Measurements from ENCODE around the gene ELP4. TPM values are rescaled to one million over a fixed set of nuclear protein-coding genes. Genes with fewer than 3 reads are reported as not detected.

Gene ELP4
- total and polyA plus RNA-seq, 9 of the 15 experiments (the other 6 are each of a cell fraction or from before 2014, with no cell fraction given): 24.1 to 60.3 (median 38.7) TPM

GRCh38 chr11:31817621-31818424 is 308.3 kb downstream of the ELP4 start:
- DNase-seq (ENCODE audit: extremely low read depth in 1 of 4, low spot score in 3 of 4) (no peak), ATAC-seq (no peak), FAIRE-seq (no peak)
- Histone ChIP-seq H4K20me1 (replicated peaks; ENCODE audit: control insufficient read depth, insufficient read depth, low read length) (no peaks in the 10 kb centered on the region), H3K4me1 (replicated peaks in 1 of 2; ENCODE audit: control insufficient read depth in 2 of 2, insufficient read depth in 2 of 2, low read length in 2 of 2) (peaks cover 0 to 45% of the 10 kb centered on the region in 2 experiments; a peak in 3 of 5 replicates), H3K36me3 (ENCODE audit: control insufficient read depth, insufficient read depth, low read length) (no peaks in the 10 kb centered on the region), H3K4me2 (ENCODE audit: insufficient read depth, low read length) (no peak overlapping the region), H3K27me3 (ENCODE audit: control insufficient read depth in 2 of 2, insufficient read depth in 2 of 2, low read length in 2 of 2) (peaks cover 32 to 67% of the 10 kb centered on the region in 2 experiments), H3K79me2 (ENCODE audit: control insufficient read depth, insufficient read depth, low read length) (no peaks in the 10 kb centered on the region), H3K9me3 (replicated peaks; ENCODE audit: control insufficient read depth, insufficient read depth, low read depth, low read length) (no peaks in the 10 kb centered on the region), H3K9me1 (ENCODE audit: control insufficient read depth, insufficient read depth, low read length) (no peaks in the 10 kb centered on the region), H3K9ac (ENCODE audit: insufficient read depth in 1 of 2, low read depth in 2 of 2, low read length in 2 of 2) (no peak overlapping the region), H3K4me3 (no peak overlapping the region; the same call in 1 of the 2 replicates), H2AFZ (ENCODE audit: low read depth, low read length) (no peak overlapping the region), H3K27ac (ENCODE audit: extremely low read depth, low read depth, low read length) (no peak overlapping the region)
- intact Hi-C loops (cut with micrococcal nuclease): loop anchor here (5.0 to 10.0 kb wide), 2 partner anchors 313 to 421 kb away; partner anchors contain the start of genes ELP4 and IMMP1L
- ChIA-PET POLR2A (interaction anchor here (0.6 to 1.0 kb wide), 2 partner anchors 36 to 38 kb away, joined by 3 read pairs; no protein-coding TSS in a partner anchor), CTCF (ENCODE audit: low intra/inter-chr PET ratio) (no interaction called here)
- BruUV-seq (replicated peaks): no TSS peak
- WGBS (ENCODE audit: insufficient coverage, low coverage, missing lambda C conversion rate): 62% methylated on average over 43 of the region's 58 CpGs
- in situ Hi-C loops (cut with MboI): no loop called here
- TF ChIP-seq RBM14 (IDR thresholded peaks at IDR 0.05; ENCODE audit: borderline replicate concordance, insufficient read depth, low read depth, low read length): no peak
- TF ChIP-seq SRSF7 (optimal IDR thresholded peaks at IDR 0.05; ENCODE audit: low read depth, low read length): no peak
- no peak for TF ChIP-seq MTA3 (IDR thresholded peaks at IDR 0.05; ENCODE audit: borderline replicate concordance)
- no peak for TF ChIP-seq JUNB (CRISPR knock-in tag; conservative IDR thresholded peaks at IDR 0.05)
- TF ChIP-seq PTRF (tag; IDR thresholded peaks at IDR 0.05): no peak
- TF ChIP-seq, protein P1, sequence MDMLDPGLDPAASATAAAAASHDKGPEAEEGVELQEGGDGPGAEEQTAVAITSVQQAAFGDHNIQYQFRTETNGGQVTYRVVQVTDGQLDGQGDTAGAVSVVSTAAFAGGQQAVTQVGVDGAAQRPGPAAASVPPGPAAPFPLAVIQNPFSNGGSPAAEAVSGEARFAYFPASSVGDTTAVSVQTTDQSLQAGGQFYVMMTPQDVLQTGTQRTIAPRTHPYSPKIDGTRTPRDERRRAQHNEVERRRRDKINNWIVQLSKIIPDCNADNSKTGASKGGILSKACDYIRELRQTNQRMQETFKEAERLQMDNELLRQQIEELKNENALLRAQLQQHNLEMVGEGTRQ (CRISPR knock-in tag; IDR thresholded peaks at IDR 0.05): no peak
- no peak for TF ChIP-seq FOXK1 (CRISPR knock-in tag; IDR thresholded peaks at IDR 0.05; ENCODE audit: borderline replicate concordance)
- no peak for TF ChIP-seq SIN3B (IDR thresholded peaks at IDR 0.05; ENCODE audit: low read depth)
- TF ChIP-seq ZFP30 (CRISPR knock-in tag; IDR thresholded peaks at IDR 0.05; ENCODE audit: borderline replicate concordance): no peak
- TF ChIP-seq ZBTB8A (IDR thresholded peaks at IDR 0.05; ENCODE audit: partially characterized antibody): no peak
- no peak for TF ChIP-seq ERF (CRISPR knock-in tag; IDR thresholded peaks at IDR 0.05)
- no peak for TF ChIP-seq BRD4 (IDR thresholded peaks at IDR 0.05)
- no peak for TF ChIP-seq RBM22 (IDR thresholded peaks at IDR 0.05; ENCODE audit: low read depth, low read length, poor library complexity, severe bottlenecking)

Measured in K562 (cell line).